GM19324 (cell line): ENCODE measurements around the gene OXA1L.
"Not testable (repeated sequence)": the region's sequence is repeated elsewhere in the genome, so short reads cannot be mapped to it uniquely, and the experiment has no call there.

Source experiments
- ATAC-seq: cut with Tn5 transposase; IDR thresholded peaks from one replicate; pipeline ENCODE4 v1.9.1; 2021; ENCODE audit warnings: mild to moderate bottlenecking, moderate library complexity; ENCODE audit not compliant: unreplicated experiment, low FRiP score

The OXA1L gene

DNA sequence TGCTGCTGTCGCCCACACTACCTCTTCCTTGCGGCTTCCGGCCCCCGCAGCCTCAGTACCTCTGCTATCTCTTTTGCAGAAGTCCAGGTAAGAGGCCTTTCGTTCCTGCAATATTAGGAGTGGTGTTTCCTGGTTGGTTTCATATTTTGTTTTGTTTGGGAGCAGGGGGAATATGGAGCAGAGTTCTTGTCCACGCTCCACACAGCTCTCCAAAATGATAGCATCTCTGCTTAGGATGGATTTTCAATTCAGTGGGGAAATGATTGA, 768 bp downstream of the OXA1L start:
- peak; percentile 11 for ATAC-seq

DNA sequence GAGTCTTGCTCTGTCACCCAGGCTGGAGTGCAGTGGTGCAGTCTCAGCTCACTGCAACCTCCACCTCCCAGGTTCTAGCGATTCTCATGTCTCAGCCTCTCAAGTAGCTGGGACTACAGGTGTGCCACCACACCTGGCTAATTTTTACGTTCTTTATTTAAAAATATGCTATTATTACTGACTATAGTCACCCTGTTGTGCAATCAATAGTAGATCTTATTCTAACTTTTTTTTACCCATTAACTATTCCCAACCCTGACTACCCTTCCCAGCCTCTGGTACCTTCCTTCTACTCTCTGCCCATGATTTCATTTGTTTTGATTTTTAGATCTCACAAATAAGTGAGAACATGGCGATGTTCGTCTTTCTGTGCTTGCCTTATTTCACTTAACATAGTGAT, 2.5 kb downstream of the OXA1L start:
- ATAC-seq = no peak

DNA sequence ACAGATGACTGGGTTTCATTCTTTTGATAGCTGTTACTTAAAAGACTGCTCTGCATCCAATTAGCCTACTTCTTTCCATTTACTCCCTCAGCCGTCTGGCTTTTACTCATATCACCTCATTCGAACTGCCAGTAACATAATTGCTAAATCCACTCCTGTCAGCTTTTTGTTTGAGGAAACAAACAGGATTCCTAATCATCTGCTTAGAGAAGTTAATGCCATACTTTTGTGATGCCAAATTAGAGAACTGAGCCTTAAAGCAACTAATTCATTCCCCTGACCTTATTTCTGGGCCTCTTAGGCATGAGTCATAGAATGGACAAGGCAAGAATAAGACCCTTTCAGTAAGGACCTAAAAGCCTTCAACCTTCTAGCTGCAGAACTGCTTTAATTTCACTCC, 2.9 kb downstream of the OXA1L start:
- ATAC-seq = no peak

DNA sequence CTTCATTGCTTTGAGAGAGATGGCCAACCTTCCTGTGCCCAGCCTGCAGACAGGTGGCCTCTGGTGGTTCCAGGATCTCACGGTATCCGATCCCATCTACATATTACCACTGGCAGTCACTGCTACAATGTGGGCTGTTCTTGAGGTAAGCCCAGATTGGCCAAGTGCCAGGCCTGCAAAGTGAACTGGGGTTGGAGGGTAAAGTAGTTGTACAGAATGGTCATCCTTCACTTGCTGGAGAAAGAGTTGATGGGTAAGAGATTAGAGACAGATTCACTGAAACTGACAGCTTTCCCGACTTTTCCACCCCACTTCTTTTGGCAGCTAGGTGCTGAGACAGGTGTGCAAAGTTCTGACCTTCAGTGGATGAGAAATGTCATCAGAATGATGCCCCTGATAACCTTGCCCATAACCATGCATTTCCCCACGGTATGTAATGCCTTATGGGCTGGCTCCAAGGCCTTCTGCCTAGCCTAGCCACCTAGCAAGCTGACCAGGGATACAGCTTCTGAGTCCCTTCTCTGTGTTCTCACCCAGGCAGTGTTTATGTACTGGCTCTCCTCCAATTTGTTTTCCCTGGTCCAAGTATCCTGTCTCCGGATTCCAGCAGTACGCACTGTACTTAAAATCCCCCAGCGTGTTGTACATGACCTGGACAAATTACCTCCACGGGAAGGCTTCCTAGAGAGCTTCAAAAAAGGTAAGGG, 4.1 kb downstream of the OXA1L start:
- ATAC-seq = no peak

DNA sequence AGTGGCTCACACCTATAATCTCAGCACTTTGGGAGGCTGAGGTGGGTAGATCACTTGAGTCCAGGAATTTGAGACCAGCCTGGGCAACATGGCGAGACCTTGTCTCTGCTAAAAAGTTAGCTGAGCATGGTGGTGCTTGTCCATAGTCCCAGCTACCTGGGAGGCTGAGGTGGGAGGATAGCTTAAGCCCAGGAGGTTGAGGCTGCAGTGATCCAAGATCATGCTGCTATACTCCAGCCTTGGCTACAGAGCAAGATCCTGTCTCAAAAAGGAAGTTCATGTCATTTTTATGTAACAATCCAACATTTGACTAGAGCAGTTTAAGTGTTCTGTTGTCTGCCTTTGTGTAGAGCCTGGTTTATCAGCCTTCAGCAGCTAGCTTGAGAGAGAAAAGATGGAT, 6.2 kb downstream of the OXA1L start:
- no peak for ATAC-seq

DNA sequence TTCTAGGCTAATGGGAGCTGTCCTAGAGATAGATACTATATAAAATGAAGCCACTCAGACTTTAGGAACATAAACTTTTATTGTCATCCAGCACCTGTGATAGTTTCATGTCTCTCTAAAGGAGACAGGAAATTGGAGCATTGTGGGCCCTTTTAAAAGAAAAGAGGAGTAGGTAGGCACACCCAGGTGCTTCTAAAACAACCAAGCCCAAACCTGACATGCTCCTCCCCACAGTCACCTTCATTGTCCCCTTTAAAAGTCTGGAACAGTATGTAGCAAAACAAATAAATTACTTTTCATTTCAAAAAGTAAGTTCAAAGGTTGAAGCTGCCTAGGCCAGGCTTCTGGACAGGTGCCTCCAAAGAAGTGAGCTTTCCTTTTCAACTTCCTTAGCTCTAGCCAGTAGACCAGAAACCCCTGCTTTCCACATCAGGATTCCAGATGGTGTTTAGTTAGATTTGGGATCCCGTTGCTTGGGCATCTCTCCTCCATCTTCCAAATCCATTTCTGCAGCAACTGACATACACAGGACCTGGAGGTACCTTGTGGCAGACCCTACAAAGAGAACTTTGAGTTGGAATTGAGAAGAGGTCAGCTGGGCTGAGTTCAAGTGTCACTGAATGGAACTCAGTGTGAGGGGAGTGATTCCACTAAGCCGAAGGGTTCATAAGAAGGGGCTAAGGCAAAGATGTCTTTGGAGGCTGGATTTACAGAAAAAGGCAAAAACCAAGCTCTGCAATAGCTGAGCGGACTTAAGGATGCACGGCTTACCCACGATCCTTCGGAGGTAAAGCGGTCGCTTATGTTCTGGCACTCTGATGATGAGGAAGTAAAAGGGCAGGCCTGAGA, 6.9 kb downstream of the OXA1L start:
- ATAC-seq = no peak

DNA sequence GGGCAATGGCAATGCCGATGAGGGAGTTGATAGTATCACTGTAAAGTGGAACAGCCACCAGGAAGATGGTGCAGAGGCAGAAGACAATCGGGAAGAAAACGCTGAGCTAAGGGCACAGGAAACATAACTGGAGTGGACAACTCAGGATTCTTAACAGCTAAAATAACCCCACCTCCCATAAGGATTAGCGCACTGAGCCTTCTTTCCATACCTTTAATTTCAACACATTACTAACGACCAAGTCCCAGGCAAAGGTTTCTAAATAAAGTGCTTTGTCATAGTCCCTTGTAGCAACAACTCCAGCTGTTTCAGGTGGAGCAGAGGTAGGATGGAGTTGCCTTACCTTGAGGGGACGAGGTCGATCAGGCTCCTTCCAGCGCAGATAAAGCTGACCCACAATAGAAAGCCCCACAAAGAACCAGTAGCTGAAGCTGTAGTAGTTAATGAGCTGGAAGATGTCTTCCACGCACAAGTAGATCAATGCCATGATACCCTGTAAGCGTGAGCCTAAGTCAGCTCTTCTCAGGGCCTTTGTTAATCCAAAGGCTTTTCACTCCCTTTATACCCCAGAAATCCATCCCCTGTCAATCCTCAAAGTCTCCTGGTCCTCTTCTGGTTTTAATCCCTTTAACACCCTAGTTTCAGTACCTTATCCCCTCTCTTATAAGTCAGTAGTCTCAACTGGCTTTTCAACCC, 7.7 kb downstream of the OXA1L start:
- ATAC-seq = no peak

DNA sequence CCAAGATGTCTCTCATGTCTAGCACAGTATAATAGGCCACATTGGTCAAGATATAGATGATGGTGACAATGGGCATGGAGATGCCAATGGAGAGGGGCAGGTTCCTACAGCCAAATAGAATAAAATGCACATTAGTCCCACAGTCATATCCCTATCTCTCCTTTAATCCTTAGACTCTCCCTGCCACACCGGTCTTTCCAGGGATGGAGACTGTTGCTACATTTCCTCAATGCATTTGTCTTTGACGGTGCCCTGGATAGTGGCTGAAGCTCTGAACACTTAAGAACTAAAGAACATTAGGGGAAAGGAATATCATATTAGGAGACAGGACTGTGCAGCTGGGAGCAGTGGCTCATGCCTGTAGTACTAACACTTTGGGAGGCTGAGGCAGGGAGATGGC, 9.7 kb downstream of the OXA1L start:
- ATAC-seq = no peak

DNA sequence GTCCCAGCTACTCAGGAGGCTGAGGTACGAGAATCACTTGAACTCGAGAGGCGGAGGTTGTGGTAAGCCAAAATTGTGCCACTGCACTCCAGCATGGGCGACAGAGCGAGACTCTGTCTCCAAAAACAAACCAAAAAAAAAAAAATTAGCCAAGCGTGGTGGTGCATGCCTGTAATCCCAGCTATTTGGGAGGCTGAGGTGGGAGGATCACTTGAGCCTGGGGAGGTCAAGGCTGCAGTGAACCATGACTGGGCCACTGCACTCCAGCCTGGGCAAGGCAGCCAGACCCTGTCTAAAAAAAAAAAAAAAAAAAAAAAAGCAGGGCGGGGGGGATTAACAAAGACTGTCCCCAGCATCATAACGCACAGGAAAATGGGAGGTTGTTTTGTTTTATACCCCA, 10.4 kb downstream of the OXA1L start:
- ATAC-seq = not testable (repeated sequence)

DNA sequence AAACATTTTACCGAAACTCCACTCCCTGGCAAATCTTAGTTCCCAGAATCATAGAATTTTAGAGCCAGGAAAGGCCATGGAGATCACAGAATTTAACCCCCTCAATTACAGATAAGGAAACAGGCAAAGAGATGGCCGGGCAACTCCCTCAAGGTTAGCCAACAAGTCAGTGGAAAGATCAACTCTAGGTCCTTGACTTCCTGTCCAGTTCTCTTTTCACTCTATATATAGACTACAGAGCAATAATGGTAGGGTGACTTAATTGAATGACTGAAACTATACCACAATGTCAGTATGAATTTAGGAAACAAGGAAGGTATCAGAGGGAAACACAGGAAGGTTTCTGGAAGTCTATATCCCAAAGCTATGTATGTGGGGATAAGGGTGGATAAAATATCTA, 11.6 kb downstream of the OXA1L start:
- ATAC-seq = no peak

DNA sequence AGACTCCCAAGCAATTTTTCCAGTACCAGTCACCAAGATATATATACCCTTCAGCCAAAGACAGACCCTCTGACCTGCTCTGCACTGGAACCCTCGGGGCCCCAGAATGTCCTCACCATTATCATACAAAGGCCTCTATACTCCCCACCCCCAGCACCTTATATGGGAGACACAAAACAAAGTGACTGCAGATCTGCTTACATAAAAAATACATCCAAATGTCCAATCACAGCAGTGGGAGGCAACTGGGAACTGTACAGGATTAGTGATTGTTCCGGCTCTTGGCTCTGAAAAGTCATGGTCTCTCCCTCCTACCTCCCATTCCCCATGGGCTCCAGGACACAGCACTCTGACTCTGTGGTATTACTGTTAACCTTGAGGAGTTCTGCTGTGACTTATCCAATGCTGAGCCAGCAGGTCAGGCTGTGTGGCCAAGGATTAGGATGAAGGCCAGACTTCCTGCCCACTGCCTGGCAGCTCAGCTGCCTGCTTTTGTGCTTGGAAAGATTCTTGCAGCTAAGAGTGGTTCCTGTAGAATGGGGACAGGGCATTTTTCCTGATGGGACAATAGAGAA, 13.7 kb downstream of the OXA1L start:
- ATAC-seq = no peak

DNA sequence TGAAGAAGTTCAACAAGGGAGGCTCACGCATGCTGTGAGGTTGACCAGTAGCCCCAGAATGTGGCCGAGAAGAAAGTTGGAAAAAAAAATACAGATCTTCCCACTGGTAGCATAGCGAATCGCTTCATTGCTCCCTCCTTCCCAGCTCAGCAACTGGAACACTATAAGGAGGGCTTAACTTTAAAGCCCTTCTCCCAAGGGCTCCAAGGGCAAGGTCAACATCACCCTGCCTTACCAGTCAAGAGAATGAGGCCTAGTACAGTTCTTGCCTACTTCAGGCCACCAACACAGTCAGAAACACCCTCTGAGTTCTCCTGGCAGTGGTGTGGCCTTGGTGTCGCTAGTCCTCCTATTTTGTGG, 14.4 kb downstream of the OXA1L start:
- ATAC-seq = no peak

DNA sequence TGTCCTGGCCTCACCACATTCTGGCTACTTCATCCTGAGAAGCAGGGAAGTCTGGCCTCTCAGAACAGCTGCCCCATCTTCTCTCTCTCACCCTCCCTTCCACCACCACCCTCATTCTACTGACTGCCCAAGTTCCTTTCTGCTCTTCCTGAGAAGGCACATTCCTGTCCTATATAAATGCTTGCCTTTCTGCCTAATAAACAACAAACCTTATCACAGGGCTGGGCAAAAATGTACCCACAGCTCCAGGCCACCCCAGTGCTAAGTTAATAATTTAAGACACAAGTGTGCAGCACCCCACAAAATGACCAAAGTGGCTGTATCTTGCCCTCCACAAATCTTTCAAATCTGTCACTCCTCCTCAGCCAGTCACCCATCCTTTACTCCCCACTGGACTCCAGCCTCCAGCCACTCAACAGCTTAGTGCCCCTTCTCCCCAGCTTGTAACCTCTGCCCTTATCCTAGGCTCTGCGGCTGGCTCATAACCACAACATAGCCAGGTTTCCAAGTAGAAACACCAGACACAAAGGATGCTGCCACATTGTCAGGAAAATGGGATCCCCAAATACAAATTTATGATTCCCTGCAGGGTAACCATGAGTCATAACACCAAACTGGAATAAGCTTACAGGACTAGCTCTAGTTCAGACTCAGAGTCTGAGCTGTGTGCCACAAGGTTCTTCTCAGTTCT, 15.0 kb downstream of the OXA1L start:
- no peak for ATAC-seq

DNA sequence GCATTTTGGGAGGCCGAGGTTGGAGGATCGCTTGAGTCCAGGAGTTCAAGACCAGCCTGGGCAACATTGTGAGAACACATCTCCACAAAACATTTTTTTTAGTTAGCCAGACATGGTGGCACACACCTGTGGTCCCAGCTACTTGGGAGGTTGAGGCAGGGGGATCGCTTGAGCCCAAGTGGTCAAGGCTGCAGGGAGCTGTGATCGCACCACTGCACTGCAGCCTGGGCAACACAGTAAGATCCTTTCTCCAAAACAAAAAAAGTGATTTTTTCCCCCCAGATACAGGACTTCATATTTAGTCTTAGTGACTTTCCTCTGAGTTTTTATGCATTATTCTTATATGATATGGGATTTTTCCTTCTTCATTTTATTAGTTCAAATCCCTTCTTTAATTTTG, 20.2 kb downstream of the OXA1L start:
- no peak for ATAC-seq

DNA sequence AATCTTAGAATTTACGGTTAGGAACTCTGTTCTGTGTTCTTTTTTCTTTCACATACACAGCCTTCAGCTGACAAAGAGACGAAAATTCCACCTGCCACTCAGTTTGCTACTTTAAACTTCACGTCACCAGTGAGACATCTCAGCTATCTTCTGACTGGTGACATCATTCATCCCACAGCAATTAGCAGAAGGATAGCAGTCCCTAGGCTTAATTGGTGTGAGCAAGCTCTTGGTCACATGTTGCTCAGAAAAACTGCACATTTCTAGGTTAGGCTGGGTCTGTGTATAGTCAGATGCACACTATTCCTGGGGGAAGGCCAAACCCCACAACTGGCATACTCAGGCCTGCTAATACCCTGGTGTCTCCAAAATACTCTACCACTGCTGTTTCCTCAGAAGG, 24.8 kb downstream of the OXA1L start:
- no peak for ATAC-seq

DNA sequence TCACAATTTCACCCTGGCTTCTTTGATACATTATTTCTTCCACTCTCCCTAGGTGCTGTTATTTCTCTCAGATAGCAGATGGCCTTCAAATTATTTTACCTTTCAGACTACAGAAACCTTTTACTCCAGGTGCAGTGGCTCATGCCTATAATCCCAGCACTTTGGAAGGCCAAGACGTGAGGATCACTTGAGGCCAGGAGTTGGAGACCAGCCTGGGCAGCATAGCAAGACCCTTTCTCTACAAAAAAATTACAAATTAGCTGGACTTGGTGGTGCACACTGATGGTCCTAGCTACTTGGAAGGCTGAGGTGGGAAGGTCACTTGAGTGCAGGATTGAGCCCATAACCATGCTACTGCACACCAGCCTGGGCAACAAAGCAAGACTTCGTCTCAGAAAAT, 25.7 kb downstream of the OXA1L start:
- ATAC-seq = no peak

DNA sequence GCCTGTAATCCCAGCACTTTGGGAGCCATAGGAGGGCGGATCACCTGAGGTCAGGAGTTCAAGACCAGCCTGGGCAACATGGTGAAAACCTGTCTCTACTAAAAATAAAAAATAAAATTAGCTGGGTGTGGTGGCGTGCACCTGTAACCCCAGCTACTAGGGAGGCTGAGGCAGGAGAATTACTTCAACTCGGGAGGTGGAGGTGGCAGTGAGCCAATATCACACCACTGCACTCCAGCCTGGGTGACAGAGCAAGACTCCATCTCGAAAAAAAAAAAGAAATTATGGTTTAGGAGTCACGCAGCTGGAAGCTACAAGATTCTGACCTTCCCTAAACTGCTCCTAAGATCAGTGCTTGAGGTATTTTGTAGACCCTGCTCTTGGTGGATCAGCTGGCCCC, 27.1 kb downstream of the OXA1L start:
- ATAC-seq = not testable (repeated sequence)

DNA sequence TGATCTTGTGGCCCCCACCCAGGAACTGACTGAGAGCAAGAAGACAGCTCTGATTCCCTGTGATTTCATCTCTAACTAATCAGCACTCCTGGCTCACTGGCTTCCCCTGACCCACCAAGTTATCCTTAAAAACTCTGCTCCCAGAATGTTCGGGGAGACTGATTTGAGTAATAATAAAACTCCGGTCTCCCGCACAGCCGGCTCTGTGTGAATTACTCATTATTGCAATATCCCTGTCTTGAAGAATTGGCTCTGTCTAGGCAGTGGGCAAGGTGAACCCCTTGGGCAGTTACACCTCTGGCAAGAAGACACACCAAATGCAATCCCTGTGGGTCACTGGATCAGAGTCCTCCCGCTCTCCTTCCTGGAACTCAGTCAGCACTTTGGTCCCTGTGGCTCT, 27.5 kb downstream of the OXA1L start:
- no peak for ATAC-seq

DNA sequence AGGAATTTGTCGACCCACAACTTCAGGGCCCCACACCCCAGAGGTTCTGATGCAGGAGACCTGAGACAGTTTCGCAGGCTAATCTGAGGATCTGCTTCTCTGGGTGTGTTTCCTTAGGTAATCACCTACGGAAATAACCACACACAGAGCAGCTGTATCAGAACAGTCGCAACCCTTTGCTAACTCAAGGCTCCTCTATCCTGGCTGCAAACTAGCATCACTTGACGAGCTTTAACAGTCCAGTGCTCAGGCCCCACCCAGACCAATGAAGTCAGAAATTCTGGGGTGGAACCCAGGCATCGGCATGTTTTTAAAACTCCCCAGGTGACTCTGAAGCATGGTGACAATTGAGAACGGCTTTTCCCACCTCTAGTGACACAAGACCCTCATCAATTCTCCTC, 28.1 kb downstream of the OXA1L start:
- ATAC-seq = peak; percentile 39

DNA sequence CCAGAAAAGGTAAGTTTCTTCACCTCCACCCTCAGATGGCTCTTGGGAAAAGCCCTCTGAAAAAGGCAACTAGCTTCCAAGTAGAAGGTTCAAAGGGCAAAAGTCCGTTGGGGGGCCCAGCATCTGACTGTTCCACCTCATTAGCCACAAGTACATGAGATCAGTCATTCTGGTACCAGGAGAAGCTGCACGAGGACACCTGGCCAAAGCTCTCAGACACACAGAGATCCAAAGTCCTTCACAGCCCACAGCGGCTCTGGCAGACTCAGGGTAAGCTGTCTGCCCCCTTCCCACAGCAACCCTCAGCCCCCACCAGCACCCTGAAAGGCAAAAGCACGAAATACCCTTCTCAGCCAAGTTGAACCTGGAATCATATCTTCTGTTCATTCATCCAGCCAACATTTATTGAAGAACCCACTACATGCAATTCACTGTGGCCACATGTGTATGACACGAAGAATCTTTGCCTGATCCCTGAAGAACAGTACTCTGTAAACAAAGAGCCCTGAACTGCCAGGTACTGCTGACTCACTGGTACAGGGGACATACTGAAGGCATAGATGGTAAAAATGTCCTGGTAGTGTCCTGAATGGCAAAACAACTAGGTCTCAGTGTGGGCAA, 29.7 kb downstream of the OXA1L start:
- ATAC-seq = no peak
